H7 (cell line): Measurements from ENCODE around the gene PIBF1. TPM values are rescaled to one million over a fixed set of nuclear protein-coding genes. Genes with fewer than 3 reads are reported as not detected.
"Not testable (repeated sequence)": the region's sequence is repeated elsewhere in the genome, so short reads cannot be mapped to it uniquely, and the experiment has no call there.

Experiments
- DNase-seq: peaks from one replicate; pipeline ENCODE4 v3.0.0; 2012
- H3K27me3 ChIP-seq: 2 replicates; pipeline ENCODE4 v1.6.0; 2011; ENCODE audit warnings: mild to moderate bottlenecking, low read length; ENCODE audit not compliant: control insufficient read depth, insufficient read depth
- H3K36me3 ChIP-seq: replicated peaks from 2 replicates; pipeline ENCODE4 v1.5.1; 2011; ENCODE audit warnings: low read length; ENCODE audit not compliant: control insufficient read depth, insufficient read depth
- H3K4me3 ChIP-seq: 2 replicates; pipeline ENCODE4 v1.5.1; 2011; ENCODE audit warnings: low read depth, mild to moderate bottlenecking, control low read depth, low read length, moderate library complexity; ENCODE audit not compliant: insufficient read depth
- total RNA-seq: library from RNA; depleted of rRNA; stranded (reverse); fragments of >200 nt; shearing (Covaris generic); gene quantifications from 2 replicates; pipeline ENCODE4 v1.2.3, GENCODE V29; 2014; rRNA removed

The PIBF1 gene
- 5.9 and 11.6 TPM in 2 replicates for total RNA-seq

GRCh38 chr13:72781451-72782439, at the start of gene PIBF1, which contains the start of gene DIS3:
Gene PIBF1, plus strand, starts transcription at chr13:72782133. Its CDS starts 1,337 bp downstream, at chr13:72783470.
Gene DIS3, minus strand, starts transcription at chr13:72781900. Its CDS starts 68 bp downstream, at chr13:72781832.
- H3K27me3 ChIP-seq = no peaks in the 10 kb centered on the region
- H3K36me3 ChIP-seq = peaks cover 5% of the 10 kb centered on the region
- DNase-seq = peak; percentile 87
- peak within 1 kb of the TSS; percentile 91 for H3K4me3 ChIP-seq

- H3K27me3 ChIP-seq = no peaks in the 10 kb centered on the region
- peaks cover 4% of the 10 kb centered on the region for H3K36me3 ChIP-seq
- H3K4me3 ChIP-seq = no peak overlapping the region
- DNase-seq = no peak
These were observed 44.9 kb upstream of the PIBF1 start for GRCh38 chr13:72737033-72737432.

GRCh38 chr13:72740015-72740414, 41.9 kb upstream of the PIBF1 start:
- no peak for DNase-seq
- Histone ChIP-seq H3K36me3 (peaks cover 4% of the 10 kb centered on the region), H3K4me3 (no peak overlapping the region), H3K27me3 (no peaks in the 10 kb centered on the region)

GRCh38 chr13:72745260-72745659, 36.7 kb upstream of the PIBF1 start:
- H3K4me3 ChIP-seq = no peak overlapping the region
- peaks cover 6% of the 10 kb centered on the region for H3K36me3 ChIP-seq
- H3K27me3 ChIP-seq = no peaks in the 10 kb centered on the region
- no peak for DNase-seq

- DNase-seq = no peak
- Histone ChIP-seq H3K36me3 (peaks cover 11% of the 10 kb centered on the region), H3K4me3 (no peak overlapping the region), H3K27me3 (no peaks in the 10 kb centered on the region)
These were observed 30.7 kb upstream of the PIBF1 start for GRCh38 chr13:72751220-72751619.

- no peak for DNase-seq
- no peaks in the 10 kb centered on the region for H3K27me3 ChIP-seq
- H3K4me3 ChIP-seq = no peak overlapping the region
- H3K36me3 ChIP-seq = peaks cover 9% of the 10 kb centered on the region
These were observed 27.8 kb upstream of the PIBF1 start for GRCh38 chr13:72754111-72754510.

- Histone ChIP-seq H3K4me3 (no peak overlapping the region), H3K36me3 (peaks cover 28% of the 10 kb centered on the region), H3K27me3 (no peaks in the 10 kb centered on the region)
- no peak for DNase-seq
These were observed 24.0 kb upstream of the PIBF1 start for GRCh38 chr13:72757792-72758535.

GRCh38 chr13:72760189-72760588, 21.7 kb upstream of the PIBF1 start:
- no peaks in the 10 kb centered on the region for H3K27me3 ChIP-seq
- DNase-seq = no peak
- peaks cover 27% of the 10 kb centered on the region for H3K36me3 ChIP-seq

GRCh38 chr13:72763411-72763810, 18.5 kb upstream of the PIBF1 start:
- Histone ChIP-seq H3K4me3 (no peak overlapping the region), H3K27me3 (no peaks in the 10 kb centered on the region), H3K36me3 (peaks cover 29% of the 10 kb centered on the region)
- DNase-seq = no peak

More at GRCh38 chr13:72760189-72760588, 21.7 kb upstream of the PIBF1 start:
- no peak overlapping the region for H3K4me3 ChIP-seq

GRCh38 chr13:72774019-72774418, 7.9 kb upstream of the PIBF1 start:
- DNase-seq = no peak
- no peak overlapping the region for H3K4me3 ChIP-seq
- H3K27me3 ChIP-seq = no peaks in the 10 kb centered on the region
- peaks cover 23% of the 10 kb centered on the region for H3K36me3 ChIP-seq

- Histone ChIP-seq H3K36me3 (no peaks in the 10 kb centered on the region; the same call in 1 of the 2 replicates), H3K27me3 (no peaks in the 10 kb centered on the region), H3K4me3 (peak overlapping the region; percentile 91)
- no peak for DNase-seq
These were observed 784 bp downstream of the PIBF1 start for GRCh38 chr13:72782717-72783116.

GRCh38 chr13:72784679-72785078, 2.7 kb downstream of the PIBF1 start:
- not testable (repeated sequence) for H3K27me3 ChIP-seq, H3K36me3 ChIP-seq, DNase-seq, H3K4me3 ChIP-seq

- no peak for DNase-seq
- no peaks in the 10 kb centered on the region for H3K36me3 ChIP-seq
- no peak overlapping the region for H3K4me3 ChIP-seq
- no peaks in the 10 kb centered on the region for H3K27me3 ChIP-seq
These were observed 6.9 kb downstream of the PIBF1 start for GRCh38 chr13:72788831-72789230.

GRCh38 chr13:72792640-72793039, 10.7 kb downstream of the PIBF1 start:
- no peaks in the 10 kb centered on the region for H3K27me3 ChIP-seq
- no peak for DNase-seq
- H3K36me3 ChIP-seq = no peaks in the 10 kb centered on the region; the same call in 1 of the 2 replicates
- no peak overlapping the region for H3K4me3 ChIP-seq
